NCI-H146 (cell line): ENCODE measurements around the gene CDC26.
A peak's percentile ranks its signal among the peaks of the same experiment; 100 is the strongest.
"Not testable (repeated sequence)": the region's sequence is repeated elsewhere in the genome, so short reads cannot be mapped to it uniquely, and the experiment has no call there.

Source experiments
- DNase-seq: peaks from one replicate; lab custom pipeline; 2025; lab: John Stamatoyannopoulos, UW

Gene CDC26

DNA sequence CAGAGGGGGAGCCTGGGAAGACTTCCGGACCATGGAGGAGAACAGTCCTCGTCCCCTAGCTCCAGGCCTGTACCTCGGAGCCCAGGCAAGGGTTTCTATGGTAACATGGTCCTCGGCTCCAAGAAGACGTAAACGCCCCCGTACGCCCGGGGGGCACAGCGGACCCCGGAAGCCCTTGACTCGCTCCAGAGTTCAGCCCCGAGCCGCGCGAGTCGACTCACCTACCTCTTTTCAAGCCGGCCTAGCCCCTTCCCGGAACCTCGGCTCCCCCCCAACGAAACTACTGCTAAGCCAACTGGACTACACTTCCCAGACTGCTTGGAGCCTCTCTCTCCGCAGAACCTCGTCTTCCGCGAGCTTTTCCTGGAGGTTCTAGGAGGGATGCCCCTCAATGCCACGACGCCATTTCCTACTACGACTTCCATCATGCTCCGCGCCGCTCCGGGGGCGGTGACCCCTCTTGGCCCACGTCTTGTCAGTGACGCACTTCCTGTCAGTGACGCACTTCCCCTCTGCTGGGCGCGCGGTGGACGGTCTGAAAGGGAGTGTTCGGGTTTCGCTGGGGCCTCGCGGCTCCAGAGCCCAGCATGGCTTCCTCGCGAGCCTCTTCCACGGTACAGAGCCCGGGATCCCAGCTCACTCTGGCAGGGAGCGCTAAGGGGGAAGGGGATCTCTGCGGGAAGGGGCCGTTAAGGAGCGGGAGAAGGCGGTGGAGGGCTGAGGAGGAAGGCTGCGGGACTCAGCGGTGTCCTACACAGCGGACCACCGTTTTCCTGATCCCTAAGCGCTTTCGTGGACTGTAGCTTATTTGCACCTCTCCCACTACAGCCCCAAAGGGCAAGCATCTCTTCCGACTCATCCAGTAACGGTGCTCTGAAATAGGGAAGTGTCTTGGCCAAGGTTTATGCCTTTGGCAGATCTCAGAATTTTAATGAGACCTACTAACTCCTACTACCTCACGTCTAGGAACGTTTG, at the start of gene CDC26, which contains the start of gene PRPF4:
Gene CDC26, minus strand, starts transcription at position 416 of the 975 bp plus-strand sequence. CDS start 3,065 bp downstream, outside the sequence.
Gene PRPF4, plus strand, starts transcription at position 502 of the 975 bp plus-strand sequence. Its CDS starts 86 bp downstream, at position 588.
- peak; percentile 96 for DNase-seq

GRCh38 chr9:113322671-113323070, 47.3 kb upstream of the CDC26 start:
- no peak for DNase-seq

DNA sequence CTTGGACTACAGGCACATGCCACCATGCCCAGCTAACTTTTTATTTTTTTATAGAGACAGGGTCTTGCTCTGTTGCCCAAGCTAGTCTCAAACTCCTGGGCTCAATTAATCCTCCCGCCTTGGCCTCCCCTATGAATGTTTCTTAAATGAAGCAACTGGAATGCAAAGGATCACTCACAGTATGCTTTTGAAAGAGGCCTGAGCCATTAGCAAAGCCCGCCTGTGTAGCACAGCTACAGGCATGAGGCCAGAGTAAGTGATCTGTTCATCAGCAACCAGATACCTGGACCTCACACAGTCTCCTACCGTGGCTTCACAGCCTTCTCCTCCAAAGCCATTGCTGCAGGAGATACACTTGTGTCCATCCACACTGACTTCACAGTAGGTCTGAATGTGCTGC, 44.7 kb upstream of the CDC26 start:
- no peak for DNase-seq

GRCh38 chr9:113319054-113319453, 43.7 kb upstream of the CDC26 start:
- DNase-seq: no peak

GRCh38 chr9:113317777-113318176, 42.4 kb upstream of the CDC26 start:
- no peak for DNase-seq

GRCh38 chr9:113316030-113316429, 40.7 kb upstream of the CDC26 start:
- no peak for DNase-seq

GRCh38 chr9:113315231-113315630, 39.9 kb upstream of the CDC26 start:
- no peak for DNase-seq

DNA sequence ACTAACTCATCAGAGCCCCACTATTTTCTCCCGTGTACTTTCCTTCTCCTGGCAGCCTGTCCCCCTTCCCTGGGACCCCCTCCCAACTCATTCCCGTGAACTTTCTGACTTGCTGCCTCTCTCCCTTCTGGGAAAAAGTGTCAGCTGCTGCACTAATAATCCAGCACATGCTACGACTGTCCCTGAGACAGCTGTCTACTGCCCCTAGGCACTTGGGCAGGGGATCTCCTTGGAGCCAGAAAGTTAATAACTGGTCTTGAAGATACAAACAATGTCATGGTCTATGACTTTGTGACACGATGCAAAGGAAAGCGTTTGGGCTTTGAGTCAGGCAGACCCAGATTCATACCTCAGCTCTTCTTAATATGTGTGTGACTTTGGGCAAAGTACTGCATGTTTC, 37.9 kb upstream of the CDC26 start:
- no peak for DNase-seq

DNA sequence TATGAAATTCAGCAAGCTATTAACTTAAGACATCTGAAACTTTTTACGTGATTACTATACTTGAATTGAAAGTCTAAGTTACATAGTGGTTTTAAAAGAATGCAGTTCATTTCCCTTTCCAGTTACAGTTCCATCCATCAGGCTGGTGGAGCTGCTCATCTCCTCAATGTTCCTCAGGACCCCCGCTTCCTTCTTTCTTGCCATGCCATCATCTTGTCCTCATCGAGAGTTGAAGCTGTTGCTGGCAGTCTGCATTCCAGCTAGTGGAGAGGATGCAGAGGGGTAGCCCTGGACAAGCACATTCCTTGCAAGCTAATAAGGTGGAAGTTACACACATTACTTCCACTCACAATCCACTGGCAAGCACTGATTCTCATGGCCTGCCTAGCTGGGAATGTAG, 36.6 kb upstream of the CDC26 start:
- no peak for DNase-seq

DNA sequence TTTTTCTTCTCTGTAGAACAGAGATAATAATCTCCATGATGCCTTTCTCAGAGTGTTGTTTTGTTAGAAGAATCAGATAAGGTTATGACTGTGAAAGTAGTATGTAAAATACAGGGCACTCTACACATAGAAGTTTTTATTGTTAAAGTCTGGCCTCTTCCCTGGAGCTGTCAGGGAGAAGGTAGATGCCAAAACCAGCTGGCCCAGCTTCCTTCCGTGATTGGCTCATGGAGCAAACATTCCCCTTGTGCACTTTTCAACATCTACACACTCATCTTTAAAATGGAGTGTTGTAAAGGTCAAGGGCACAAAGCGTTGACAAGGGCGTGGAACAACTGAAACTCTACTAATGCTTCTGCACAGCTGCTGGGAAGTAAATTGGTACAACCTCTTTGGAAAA, 35.2 kb upstream of the CDC26 start:
- DNase-seq: no peak

- DNase-seq: peak; percentile 21
These were observed 33.9 kb upstream of the CDC26 start for GRCh38 chr9:113309204-113309813.

- no peak for DNase-seq
These were observed 32.1 kb upstream of the CDC26 start for GRCh38 chr9:113307396-113307975.

DNA sequence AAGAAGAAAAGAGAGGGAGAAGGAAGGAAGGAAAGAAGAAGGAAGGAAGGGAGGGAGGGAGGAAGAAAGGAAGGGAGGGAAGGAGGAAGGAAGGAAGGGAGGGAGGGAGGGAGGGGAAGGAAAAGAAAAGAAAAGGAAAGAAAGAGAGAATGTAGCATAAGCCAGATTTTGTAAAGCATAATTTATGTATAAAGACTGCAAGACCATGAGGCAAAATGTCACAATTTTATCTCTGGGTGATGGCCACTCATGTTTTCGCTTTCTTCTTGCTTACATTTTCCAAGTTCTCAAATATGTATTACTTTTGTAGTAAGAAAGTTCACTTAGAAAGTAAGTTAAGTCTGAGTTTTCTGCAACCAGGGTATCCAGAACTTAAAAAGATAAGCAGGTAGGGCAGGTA, 31.2 kb upstream of the CDC26 start:
- DNase-seq: no peak

- no peak for DNase-seq
These were observed 27.5 kb upstream of the CDC26 start, which contains the start of gene RNF183 for GRCh38 chr9:113302792-113303418. RNF183 (minus strand) TSS chr9:113303376; CDS start chr9:113298184, 5,192 bp downstream.

DNA sequence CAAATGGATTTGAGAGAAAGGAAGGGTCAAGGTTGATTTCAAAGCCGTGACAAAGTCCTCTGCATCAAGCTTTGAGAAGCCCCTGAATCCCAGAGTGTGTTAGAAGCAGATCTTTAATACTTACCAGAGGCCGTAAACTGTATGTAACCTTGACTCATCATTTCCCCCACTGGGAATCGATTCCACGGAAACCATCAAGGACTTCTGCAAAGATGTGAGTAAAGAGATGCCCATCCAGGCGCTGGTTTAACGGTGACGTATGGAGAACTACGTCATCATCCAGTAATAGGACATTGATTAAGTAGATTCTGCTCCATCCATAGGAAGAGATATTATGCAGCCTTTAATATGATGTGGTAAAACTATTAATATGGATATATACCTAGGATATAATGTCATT, 26.2 kb upstream of the CDC26 start:
- no peak for DNase-seq

DNA sequence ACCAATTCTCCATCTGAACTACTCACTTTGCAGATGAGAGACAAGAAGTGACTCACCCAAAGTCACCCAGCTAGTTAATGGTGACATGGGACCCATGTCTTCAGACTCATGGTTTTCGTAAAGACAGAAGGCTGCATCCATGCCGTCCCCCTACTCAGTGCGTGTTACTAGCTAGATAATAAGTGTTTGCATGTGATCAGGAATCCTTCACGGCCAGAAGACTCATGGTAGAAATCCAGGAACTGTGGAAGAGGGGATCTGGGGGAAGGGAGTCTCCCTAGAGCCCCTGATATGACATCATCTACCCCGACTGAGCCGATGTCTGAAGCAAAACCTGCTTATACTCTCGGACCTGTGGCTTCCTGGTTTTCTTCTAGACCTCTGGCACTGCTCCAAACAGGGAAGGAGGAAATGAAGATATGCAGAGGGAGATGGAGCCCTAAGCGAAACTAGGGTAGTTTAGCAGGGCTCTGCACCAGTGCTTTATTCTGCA, 24.5 kb upstream of the CDC26 start:
- peak; percentile 69 for DNase-seq

DNA sequence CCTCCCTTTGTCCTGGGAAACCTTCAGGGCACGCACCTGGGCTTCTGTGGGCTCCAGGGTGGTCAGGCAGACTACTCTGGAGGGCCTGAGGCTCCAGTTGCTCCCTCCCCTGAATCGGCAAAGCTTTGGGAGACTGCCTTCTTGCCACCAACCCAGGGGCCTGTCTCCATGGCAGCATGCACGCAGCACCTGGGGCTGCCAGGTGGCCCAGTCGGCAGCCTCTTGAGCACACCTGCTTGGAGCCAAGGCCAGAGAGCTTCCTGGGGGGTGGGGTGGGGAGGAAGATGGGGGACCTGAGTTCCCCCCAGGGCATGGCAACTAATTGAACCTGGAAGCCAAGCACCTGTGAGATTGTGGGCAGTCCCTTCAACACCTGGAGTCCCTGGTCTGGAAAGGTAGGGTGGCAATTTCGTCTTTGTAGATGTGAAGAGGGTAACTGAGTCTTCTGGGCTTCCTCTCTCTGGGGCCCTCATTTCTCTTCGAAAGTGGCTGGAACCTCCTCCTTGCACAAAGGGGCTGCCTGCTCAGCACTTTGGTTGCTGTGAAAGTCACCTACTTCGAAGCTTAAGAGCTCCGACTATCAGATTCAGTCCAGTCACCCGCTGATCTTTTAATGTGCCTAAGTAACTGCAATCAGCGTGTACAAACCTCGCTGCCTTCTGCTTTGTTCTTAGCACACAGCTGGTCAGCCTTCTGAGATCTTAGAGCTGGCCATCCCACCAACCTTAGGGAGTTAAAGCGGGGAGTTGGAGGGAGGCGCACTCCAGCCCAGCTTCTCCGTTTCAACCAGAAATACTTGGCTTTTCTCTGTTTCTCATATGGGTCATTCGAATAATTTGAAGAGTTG, 23.8 kb upstream of the CDC26 start:
- DNase-seq: peak; percentile 96

GRCh38 chr9:113298311-113298710, 22.9 kb upstream of the CDC26 start:
- peak; percentile 45 for DNase-seq

DNA sequence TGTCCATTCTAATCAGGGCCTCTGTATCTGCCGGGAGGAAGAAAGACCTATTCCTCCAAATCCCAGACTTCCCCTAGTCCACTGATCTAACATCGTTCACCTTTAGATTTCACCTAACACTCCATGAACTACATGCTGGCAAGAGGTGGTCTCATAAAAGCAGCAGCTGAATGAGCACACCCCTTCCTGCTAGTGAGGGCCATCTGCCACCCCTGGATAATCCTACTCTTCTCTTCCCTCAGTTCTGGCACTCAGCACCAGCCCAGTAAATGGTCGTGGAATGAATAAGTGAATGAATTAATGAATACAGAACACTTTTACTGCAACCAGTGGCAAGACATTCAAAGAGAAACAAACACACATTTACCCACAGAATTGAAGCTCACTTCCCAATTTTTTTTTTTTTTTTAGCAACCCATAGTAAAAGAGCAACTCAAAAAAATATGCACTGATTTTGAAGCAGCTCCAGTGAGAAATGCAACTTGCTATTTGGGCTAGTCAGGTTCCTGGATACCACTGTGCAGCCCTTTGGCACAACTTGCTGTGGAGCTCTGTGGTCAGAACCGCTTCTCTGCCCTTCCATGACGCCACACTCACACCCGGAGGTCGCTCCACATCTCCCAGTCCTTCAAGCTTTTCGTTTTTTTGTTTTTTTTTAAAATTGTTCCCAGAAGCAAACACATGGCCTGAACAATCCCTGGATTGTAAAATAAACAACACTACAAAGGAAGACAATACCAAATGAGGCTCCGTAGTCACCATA, 21.6 kb upstream of the CDC26 start:
- DNase-seq: no peak

DNA sequence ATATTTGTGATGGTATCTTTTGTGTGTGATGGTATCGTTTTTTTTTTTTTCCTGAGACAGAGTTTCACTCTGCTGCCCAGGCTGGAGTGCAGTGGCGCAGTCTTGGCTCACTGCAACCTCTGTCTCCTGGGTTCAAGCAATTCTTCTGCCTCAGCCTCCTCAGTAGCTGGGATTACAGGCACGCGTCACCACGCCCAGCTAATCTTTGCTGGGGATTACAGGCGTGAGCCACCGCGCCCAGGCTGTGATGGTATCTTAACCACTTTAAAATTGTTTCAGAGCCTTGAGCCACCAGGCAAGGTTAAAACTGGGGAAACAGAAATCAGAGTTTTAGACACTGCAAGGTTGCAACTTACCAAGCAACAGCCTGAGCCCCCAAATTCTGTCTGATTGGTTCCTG, 20.9 kb upstream of the CDC26 start:
- DNase-seq: not testable (repeated sequence)
